Epithelial cell of proximal tubule (primary cell): ENCODE results near the gene MYRF. TPM values are rescaled to one million over a fixed set of nuclear protein-coding genes. Genes with fewer than 3 reads are reported as not detected.

Source experiments
- DNase-seq: peaks from one replicate; pipeline ENCODE4 v3.0.0-alpha.2; 2011; ENCODE audit warnings: low read depth
- H3K4me3 ChIP-seq: 2 replicates; pipeline ENCODE4 v1.5.1; 2011; ENCODE audit warnings: low read depth, mild to moderate bottlenecking, low read length
- CTCF ChIP-seq: conservative IDR thresholded peaks from 2 replicates; pipeline ENCODE4 v1.5.1; 2012; ENCODE audit warnings: low read depth, mild to moderate bottlenecking, low read length
- total RNA-seq: library from RNA; depleted of rRNA; stranded (reverse); fragments of >200 nt; gene quantifications from 2 replicates; pipeline ENCODE4 v1.2.3, GENCODE V29; 2015

The MYRF gene
- total RNA-seq, 1 donor from 2014 or later = 25.0 TPM

GRCh38 chr11:61737636-61738386 lies 14.6 kb upstream of the MYRF start:
- no peak for DNase-seq
- H3K4me3 ChIP-seq = no peak overlapping the region
- no peak for TF ChIP-seq CTCF

GRCh38 chr11:61738776-61739175 lies 13.7 kb upstream of the MYRF start:
- no peak overlapping the region for H3K4me3 ChIP-seq
- no peak for DNase-seq
- no peak for TF ChIP-seq CTCF

- TF ChIP-seq CTCF = no peak
- no peak overlapping the region for H3K4me3 ChIP-seq
These were observed 13.0 kb upstream of the MYRF start for GRCh38 chr11:61739413-61739812.

GRCh38 chr11:61739966-61740365 lies 12.5 kb upstream of the MYRF start:
- no peak for DNase-seq
- TF ChIP-seq CTCF = no peak
- no peak overlapping the region for H3K4me3 ChIP-seq

More at GRCh38 chr11:61739413-61739812, 13.0 kb upstream of the MYRF start:
- DNase-seq = no peak

- DNase-seq = no peak
- H3K4me3 ChIP-seq = no peak overlapping the region
- TF ChIP-seq CTCF = no peak
These were observed 10.0 kb upstream of the MYRF start for GRCh38 chr11:61742391-61742790.

- DNase-seq = no peak
- TF ChIP-seq CTCF = no peak
- no peak overlapping the region for H3K4me3 ChIP-seq
These were observed 8.8 kb upstream of the MYRF start for GRCh38 chr11:61743486-61744095.

- no peak for TF ChIP-seq CTCF
- H3K4me3 ChIP-seq = no peak overlapping the region
- no peak for DNase-seq
These were observed 8.3 kb upstream of the MYRF start for GRCh38 chr11:61744181-61744580.
